ENCODE measurements around the gene MILR1.
A peak's percentile ranks its signal among the peaks of the same experiment; 100 is the strongest.
"Not testable (repeated sequence)": the region's sequence is repeated elsewhere in the genome, so short reads cannot be mapped to it uniquely, and the experiment has no call there.

The MILR1 gene

DNA sequence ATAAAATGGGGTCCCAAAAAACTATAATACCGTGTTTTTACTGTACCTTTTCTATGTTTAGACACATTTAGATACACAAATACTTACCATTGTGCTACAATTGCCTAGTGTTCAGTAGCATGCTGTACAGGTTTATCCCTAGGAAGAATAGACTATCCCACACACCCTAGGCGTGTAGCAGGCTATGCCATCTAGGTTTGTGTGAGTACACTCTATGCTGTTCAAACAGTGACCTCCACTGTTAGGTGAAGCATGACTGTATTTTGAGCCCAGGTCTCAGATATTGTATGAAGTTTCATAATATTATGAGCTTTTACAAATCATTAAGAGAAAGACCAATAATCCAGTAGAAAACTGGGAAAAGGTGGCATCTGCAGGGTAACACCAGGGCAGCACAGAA lies 23.6 kb downstream of the MILR1 start:
- Histone ChIP-seq H3K27ac (ENCODE audit: low read depth, low read length) (no peak overlapping the region), H3K4me1 (ENCODE audit: control insufficient read depth, insufficient read depth, low read length) (peaks cover 7% of the 10 kb centered on the region), H3K27me3 (ENCODE audit: control insufficient read depth, insufficient read depth, low read length) (no peaks in the 10 kb centered on the region), H3K36me3 (ENCODE audit: control insufficient read depth, insufficient read depth, low read length) (peaks cover 8% of the 10 kb centered on the region; the same call in 1 of the 2 replicates), H3K4me3 (ENCODE audit: low read depth, low read length) (no peak overlapping the region), H3K9me3 (ENCODE audit: control insufficient read depth, insufficient read depth, low read length) (no peaks in the 10 kb centered on the region), H3K9ac (ENCODE audit: low read depth, low read length) (no peak overlapping the region)

DNA sequence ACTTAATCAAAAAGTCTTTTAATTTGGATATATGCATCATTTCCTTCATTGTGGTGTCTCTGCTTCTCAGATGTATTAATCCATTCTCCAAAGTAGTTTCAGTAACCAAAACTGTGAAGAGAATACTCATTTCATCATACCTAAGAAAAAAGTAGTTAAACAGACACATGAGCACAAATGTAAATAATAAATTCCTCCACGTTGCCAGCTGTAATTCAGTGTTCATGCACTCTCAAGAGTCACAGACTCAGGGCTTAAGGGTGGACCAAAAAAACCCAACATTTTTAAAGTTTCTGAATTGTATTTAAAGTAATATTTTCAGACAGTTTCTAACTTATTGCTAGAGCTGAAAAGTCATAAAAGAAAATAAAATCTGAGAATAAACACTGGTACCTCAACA lies 28.9 kb downstream of the MILR1 start:
- H3K9me3 ChIP-seq (ENCODE audit: control insufficient read depth, insufficient read depth, low read length): no peaks in the 10 kb centered on the region
- no peak overlapping the region for H3K27ac ChIP-seq (ENCODE audit: low read depth, low read length)
- H3K27me3 ChIP-seq (ENCODE audit: control insufficient read depth, insufficient read depth, low read length): no peaks in the 10 kb centered on the region
- no peak overlapping the region for H3K4me3 ChIP-seq (ENCODE audit: low read depth, low read length)
- H3K36me3 ChIP-seq (ENCODE audit: control insufficient read depth, insufficient read depth, low read length): peaks cover 53% of the 10 kb centered on the region
- H3K4me1 ChIP-seq (ENCODE audit: control insufficient read depth, insufficient read depth, low read length): no peaks in the 10 kb centered on the region
- H3K9ac ChIP-seq (ENCODE audit: low read depth, low read length): no peak overlapping the region

DNA sequence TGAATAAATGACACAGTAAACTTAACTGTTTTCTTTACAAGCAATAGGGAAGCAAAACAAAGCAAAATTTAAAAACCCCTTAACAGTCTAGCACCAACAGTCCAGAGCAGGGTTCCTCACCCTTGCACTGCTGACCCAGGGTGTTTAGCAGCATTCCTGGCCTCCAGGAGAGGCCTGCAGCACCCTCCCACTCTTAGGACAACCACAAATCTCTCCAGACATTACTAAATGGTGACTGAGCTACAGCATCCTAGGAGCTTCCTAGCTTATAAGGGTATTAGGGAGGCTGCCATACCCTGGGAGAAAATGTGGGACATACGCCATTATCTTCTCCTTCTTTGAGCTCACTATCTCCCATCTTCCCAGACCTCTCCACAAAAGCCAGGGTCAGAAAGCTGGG lies 32.0 kb downstream of the MILR1 start:
- H3K9ac ChIP-seq (ENCODE audit: low read depth, low read length): no peak overlapping the region
- H3K4me3 ChIP-seq (ENCODE audit: low read depth, low read length): no peak overlapping the region
- peaks cover 84% of the 10 kb centered on the region for H3K36me3 ChIP-seq (ENCODE audit: control insufficient read depth, insufficient read depth, low read length)
- no peak overlapping the region for H3K27ac ChIP-seq (ENCODE audit: low read depth, low read length)
- no peaks in the 10 kb centered on the region for H3K27me3 ChIP-seq (ENCODE audit: control insufficient read depth, insufficient read depth, low read length)
- H3K4me1 ChIP-seq (ENCODE audit: control insufficient read depth, insufficient read depth, low read length): no peaks in the 10 kb centered on the region
- H3K9me3 ChIP-seq (ENCODE audit: control insufficient read depth, insufficient read depth, low read length): no peaks in the 10 kb centered on the region

DNA sequence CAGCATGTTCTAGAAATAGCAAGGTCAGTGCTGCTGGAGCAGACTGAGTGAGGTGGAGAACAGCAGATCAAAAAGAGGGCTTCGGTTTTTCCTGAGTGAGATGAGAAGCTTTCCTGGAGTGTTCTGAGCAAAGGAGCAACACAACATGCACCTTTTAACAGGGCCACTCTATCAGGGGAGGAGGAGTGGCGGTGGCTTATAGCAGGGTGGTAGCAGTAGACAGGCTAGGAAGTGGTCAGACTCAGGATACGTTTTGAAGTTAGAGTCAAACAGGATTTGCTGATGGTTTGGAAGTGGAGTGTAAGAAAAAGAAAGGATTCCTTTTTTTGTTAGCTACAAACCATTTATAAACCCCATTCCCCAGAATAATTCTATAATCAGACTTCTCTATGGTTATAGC lies 35.5 kb downstream of the MILR1 start:
- H3K27ac ChIP-seq (ENCODE audit: low read depth, low read length): no peak overlapping the region
- no peaks in the 10 kb centered on the region for H3K9me3 ChIP-seq (ENCODE audit: control insufficient read depth, insufficient read depth, low read length)
- no peaks in the 10 kb centered on the region for H3K27me3 ChIP-seq (ENCODE audit: control insufficient read depth, insufficient read depth, low read length)
- peaks cover 89% of the 10 kb centered on the region for H3K36me3 ChIP-seq (ENCODE audit: control insufficient read depth, insufficient read depth, low read length)
- H3K4me3 ChIP-seq (ENCODE audit: low read depth, low read length): no peak overlapping the region
- no peak overlapping the region for H3K9ac ChIP-seq (ENCODE audit: low read depth, low read length)
- H3K4me1 ChIP-seq (ENCODE audit: control insufficient read depth, insufficient read depth, low read length): no peaks in the 10 kb centered on the region

DNA sequence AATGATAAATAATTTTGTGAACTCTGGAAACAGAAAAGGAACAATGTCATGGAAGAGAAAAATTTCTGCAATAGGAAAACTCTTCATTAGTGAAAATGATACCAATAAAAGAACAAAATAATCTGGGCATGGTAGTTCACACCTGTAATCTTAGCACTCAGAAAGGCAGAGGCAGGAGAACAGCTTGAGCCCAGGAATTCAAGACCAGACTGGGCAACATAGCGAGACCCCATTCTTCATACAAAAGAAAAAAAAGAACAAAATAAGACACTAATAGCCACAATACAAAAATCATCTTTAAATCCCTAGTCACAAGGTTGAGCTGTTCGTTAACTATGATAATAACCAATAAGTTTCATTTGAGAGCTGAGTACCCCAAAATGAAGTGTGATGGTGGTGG lies 39.4 kb downstream of the MILR1 start:
- Histone ChIP-seq H3K4me3 (ENCODE audit: low read depth, low read length) (no peak overlapping the region), H3K9ac (ENCODE audit: low read depth, low read length) (no peak overlapping the region), H3K27ac (ENCODE audit: low read depth, low read length) (no peak overlapping the region), H3K4me1 (ENCODE audit: control insufficient read depth, insufficient read depth, low read length) (no peaks in the 10 kb centered on the region), H3K36me3 (ENCODE audit: control insufficient read depth, insufficient read depth, low read length) (peaks cover 95% of the 10 kb centered on the region), H3K27me3 (ENCODE audit: control insufficient read depth, insufficient read depth, low read length) (no peaks in the 10 kb centered on the region), H3K9me3 (ENCODE audit: control insufficient read depth, insufficient read depth, low read length) (peaks cover 4% of the 10 kb centered on the region; the same call in 1 of the 2 replicates)

DNA sequence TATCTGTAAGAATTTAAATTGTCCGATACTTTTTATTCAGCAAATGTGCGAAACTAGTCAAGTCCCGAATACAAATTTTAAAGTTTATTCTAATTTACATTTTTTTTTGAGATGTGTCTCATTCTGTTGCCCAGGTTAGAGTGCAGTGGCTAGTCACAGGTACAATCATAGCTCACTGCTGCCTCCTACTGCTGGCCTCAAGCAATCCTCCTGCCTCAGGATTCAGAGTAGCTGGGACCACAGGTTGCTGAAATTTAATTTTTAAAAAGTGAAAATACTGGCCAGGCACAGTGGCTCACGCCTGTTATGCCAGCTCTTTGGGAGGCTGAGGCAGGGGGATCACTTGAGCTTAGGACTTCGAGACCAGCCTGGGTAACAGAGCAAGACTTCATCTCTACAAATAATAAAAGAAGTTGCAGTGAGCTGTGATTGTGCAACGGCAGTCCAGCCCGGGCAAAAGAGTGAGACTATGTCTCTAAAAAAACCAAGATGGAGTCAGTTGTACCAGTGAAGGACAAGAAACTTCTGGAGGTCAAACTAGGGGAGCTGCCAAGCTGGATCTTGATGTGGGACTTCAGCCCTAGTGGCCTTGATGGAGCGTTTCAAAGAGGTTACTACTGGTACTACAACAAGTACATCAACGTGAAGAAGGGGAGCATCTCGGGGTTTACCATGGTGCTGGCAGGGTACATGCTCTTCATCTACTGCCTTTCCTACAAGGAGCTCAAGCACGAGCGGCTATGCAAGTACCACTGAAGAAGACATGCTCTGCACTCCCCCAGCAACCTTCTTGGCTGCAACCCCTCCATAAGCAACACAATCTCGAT lies 42.3 kb downstream of the MILR1 start:
- Histone ChIP-seq H3K9me3 (ENCODE audit: control insufficient read depth, insufficient read depth, low read length) (peaks cover 4% of the 10 kb centered on the region; the same call in 1 of the 2 replicates), H3K27ac (ENCODE audit: low read depth, low read length) (no peak overlapping the region), H3K4me1 (ENCODE audit: control insufficient read depth, insufficient read depth, low read length) (no peaks in the 10 kb centered on the region), H3K27me3 (ENCODE audit: control insufficient read depth, insufficient read depth, low read length) (no peaks in the 10 kb centered on the region), H3K4me3 (ENCODE audit: low read depth, low read length) (no peak overlapping the region), H3K36me3 (ENCODE audit: control insufficient read depth, insufficient read depth, low read length) (peaks cover 76% of the 10 kb centered on the region), H3K9ac (ENCODE audit: low read depth, low read length) (no peak overlapping the region)

DNA sequence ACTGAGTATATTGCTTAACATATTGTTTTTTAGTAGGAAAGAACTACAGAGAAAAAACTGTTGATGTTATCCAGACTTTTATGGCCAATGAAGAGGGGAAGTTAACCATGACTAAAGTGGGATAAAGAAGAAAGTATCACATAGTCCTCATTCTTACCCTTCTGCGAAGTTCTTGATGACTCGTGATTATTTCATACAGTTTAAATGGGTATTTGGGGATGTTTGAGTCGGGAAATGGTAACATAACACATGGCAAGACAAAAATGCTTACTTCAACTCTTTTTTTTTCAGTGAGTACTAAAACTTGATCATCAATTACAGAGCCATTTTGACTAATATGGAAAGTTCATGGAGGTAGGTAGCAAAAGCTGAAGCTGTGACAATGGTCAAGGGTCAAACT lies 43.1 kb downstream of the MILR1 start:
- Histone ChIP-seq H3K36me3 (ENCODE audit: control insufficient read depth, insufficient read depth, low read length) (peaks cover 70% of the 10 kb centered on the region), H3K4me3 (ENCODE audit: low read depth, low read length) (no peak overlapping the region), H3K27me3 (ENCODE audit: control insufficient read depth, insufficient read depth, low read length) (no peaks in the 10 kb centered on the region), H3K27ac (ENCODE audit: low read depth, low read length) (no peak overlapping the region), H3K9me3 (ENCODE audit: control insufficient read depth, insufficient read depth, low read length) (peaks cover 4% of the 10 kb centered on the region; the same call in 1 of the 2 replicates), H3K4me1 (ENCODE audit: control insufficient read depth, insufficient read depth, low read length) (no peaks in the 10 kb centered on the region), H3K9ac (ENCODE audit: low read depth, low read length) (no peak overlapping the region)

DNA sequence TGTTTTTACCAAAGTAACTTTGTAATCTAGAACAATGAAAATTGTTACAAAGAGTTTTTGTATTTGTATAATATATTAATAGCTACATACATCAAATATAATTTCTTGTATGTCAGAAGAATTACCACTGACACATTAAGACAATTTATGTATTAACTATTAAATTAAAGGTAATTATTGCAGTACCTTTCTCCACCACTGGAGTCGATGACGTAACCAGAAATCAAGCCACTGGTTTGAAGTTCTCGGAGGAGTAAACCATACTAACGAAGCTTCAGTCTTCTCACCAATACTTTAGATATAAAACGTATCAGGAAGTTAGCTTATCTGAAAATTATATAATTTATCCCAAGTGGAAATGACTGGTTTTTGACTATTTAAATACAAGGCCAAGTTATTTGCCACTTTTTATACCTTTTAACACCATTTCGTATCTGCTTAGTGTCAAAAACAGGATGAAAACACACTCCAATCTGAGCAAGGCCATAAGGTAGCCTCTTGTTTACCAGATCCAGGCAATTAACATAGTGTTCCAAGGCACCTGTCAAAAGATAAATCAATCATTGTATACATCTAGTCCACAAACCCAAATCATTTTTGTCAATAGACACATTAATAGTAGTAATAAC lies 43.7 kb downstream of the MILR1 start:
- H3K9ac ChIP-seq (ENCODE audit: low read depth, low read length): no peak overlapping the region
- H3K4me3 ChIP-seq (ENCODE audit: low read depth, low read length): no peak overlapping the region
- H3K4me1 ChIP-seq (ENCODE audit: control insufficient read depth, insufficient read depth, low read length): no peaks in the 10 kb centered on the region
- no peak overlapping the region for H3K27ac ChIP-seq (ENCODE audit: low read depth, low read length)
- H3K9me3 ChIP-seq (ENCODE audit: control insufficient read depth, insufficient read depth, low read length): peaks cover 4% of the 10 kb centered on the region; the same call in 1 of the 2 replicates
- H3K36me3 ChIP-seq (ENCODE audit: control insufficient read depth, insufficient read depth, low read length): peaks cover 67% of the 10 kb centered on the region
- no peaks in the 10 kb centered on the region for H3K27me3 ChIP-seq (ENCODE audit: control insufficient read depth, insufficient read depth, low read length)

DNA sequence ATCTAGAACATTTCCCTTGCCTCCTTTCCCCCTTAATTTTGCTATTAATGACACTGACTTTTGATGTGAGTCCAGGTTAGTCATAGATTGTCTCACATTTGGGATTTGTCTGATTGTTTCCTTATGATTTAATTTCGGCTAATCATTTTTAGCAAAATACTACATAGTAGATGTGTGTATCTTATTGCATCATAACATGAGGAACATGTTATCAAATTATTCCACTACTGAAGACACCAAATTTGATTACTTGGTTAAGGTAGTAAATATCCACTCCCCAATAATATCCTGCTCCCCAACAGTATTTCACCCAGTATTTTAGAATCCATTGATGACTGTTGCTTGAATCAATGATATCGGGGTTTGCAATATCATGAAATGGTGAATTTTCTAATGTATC lies 45.2 kb downstream of the MILR1 start:
- Histone ChIP-seq H3K27ac (ENCODE audit: low read depth, low read length) (no peak overlapping the region), H3K27me3 (ENCODE audit: control insufficient read depth, insufficient read depth, low read length) (no peaks in the 10 kb centered on the region), H3K4me1 (ENCODE audit: control insufficient read depth, insufficient read depth, low read length) (no peaks in the 10 kb centered on the region), H3K36me3 (ENCODE audit: control insufficient read depth, insufficient read depth, low read length) (peaks cover 67% of the 10 kb centered on the region), H3K9me3 (ENCODE audit: control insufficient read depth, insufficient read depth, low read length) (peaks cover 4% of the 10 kb centered on the region; the same call in 1 of the 2 replicates), H3K4me3 (ENCODE audit: low read depth, low read length) (no peak overlapping the region), H3K9ac (ENCODE audit: low read depth, low read length) (no peak overlapping the region)

DNA sequence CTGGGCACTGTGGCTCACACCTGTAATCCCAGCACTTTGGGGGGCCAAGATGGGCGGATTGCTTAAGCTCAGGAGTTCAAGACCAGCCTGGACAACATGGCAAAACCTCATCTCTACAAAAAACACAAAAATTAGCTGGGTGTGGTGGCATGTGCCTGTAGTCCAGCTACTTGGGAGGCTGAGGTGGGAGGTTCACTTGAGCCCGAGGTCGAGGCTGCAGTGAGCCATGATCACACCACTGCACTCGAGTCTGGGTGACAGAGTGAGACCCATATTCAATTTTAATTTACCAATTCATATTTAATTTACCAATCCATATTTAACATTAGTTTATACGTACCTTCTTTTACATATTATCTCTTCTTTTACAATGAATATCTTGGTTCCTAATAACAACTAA lies 46.4 kb downstream of the MILR1 start:
- Histone ChIP-seq H3K4me3 (ENCODE audit: low read depth, low read length) (0 out of 2 replicates have a peak overlapping the region, but pooled peaks have one; percentile 94), H3K36me3 (ENCODE audit: control insufficient read depth, insufficient read depth, low read length) (peaks cover 67% of the 10 kb centered on the region)
- H3K4me1 ChIP-seq (ENCODE audit: control insufficient read depth, insufficient read depth, low read length); H3K9me3 ChIP-seq (ENCODE audit: control insufficient read depth, insufficient read depth, low read length); H3K27me3 ChIP-seq (ENCODE audit: control insufficient read depth, insufficient read depth, low read length); H3K27ac ChIP-seq (ENCODE audit: low read depth, low read length); H3K9ac ChIP-seq (ENCODE audit: low read depth, low read length): not testable (repeated sequence)

DNA sequence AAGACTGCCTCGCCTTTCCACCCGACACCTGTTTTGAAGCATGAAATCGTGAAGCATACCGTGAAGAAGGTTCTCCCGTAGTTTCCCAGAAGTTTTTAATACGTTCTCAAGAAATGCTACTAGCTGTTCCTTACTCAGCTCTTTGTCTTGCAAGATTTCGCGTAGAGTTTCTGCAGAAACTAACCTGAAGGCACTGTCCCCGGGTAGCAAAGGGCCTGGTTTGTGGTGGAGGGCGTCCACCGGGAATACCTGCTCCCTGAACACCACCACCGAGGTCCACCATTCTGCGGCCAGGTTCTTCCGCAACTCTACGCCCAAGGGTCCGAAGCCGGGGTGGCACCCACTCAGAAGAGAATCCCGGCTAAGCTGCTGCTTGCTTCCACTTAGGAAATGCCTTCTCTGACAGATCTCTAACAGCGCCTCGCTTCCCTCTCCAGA lies 47.5 kb downstream of the MILR1 start:
- H3K27me3 ChIP-seq (ENCODE audit: control insufficient read depth, insufficient read depth, low read length): no peaks in the 10 kb centered on the region
- peak overlapping the region; percentile 67 for H3K9ac ChIP-seq (ENCODE audit: low read depth, low read length)
- peaks cover 4% of the 10 kb centered on the region; the same call in 1 of the 2 replicates for H3K9me3 ChIP-seq (ENCODE audit: control insufficient read depth, insufficient read depth, low read length)
- H3K36me3 ChIP-seq (ENCODE audit: control insufficient read depth, insufficient read depth, low read length): peaks cover 67% of the 10 kb centered on the region
- peak overlapping the region; percentile 94 for H3K4me3 ChIP-seq (ENCODE audit: low read depth, low read length)
- H3K27ac ChIP-seq (ENCODE audit: low read depth, low read length): peak overlapping the region; percentile 95
- peaks cover 1% of the 10 kb centered on the region; the same call in 1 of the 2 replicates for H3K4me1 ChIP-seq (ENCODE audit: control insufficient read depth, insufficient read depth, low read length)

Data from HUES48 (cell line).